AG04450 (cell line): ENCODE data around the gene LYRM1. TPM values are rescaled to one million over a fixed set of nuclear protein-coding genes. Genes with fewer than 3 reads are reported as not detected.
A peak's percentile ranks its signal among the peaks of the same experiment; 100 is the strongest.

Source experiments
- CTCF ChIA-PET: fragments of 300-600, 350-600 bp; formaldehyde crosslinking; extraction: SDS; loops from one replicate; lab custom pipeline; 2022; ENCODE audit warnings: antibody characterized with exemption, inconsistent platforms; lab: Charles Lee
- POLR2A ChIA-PET: fragments of 350-600 bp; formaldehyde crosslinking; extraction: SDS; loops from one replicate; lab custom pipeline; 2021; ENCODE audit warnings: antibody characterized with exemption, inconsistent platforms; lab: Yijun Ruan, JAX
- DNase-seq: peaks from one replicate; pipeline ENCODE4 v3.0.0-alpha.2; 2011; ENCODE audit warnings: low read depth, low spot score
- H3K27ac ChIP-seq: one replicate; pipeline ENCODE4 v1.5.1; 2012; ENCODE audit warnings: low read depth, low read length, control low read depth
- H3K27me3 ChIP-seq: one replicate; pipeline ENCODE4 v1.6.0; 2012; ENCODE audit warnings: low read length; ENCODE audit not compliant: control insufficient read depth, insufficient read depth
- H3K4me3 ChIP-seq: 2 replicates; pipeline ENCODE4 v1.5.1; 2011; ENCODE audit warnings: mild to moderate bottlenecking, low read depth, low read length, control low read depth
- H3K9me3 ChIP-seq: 2 replicates; pipeline ENCODE4 v1.5.1; 2012; ENCODE audit warnings: low read length; ENCODE audit not compliant: control insufficient read depth, insufficient read depth
- polyA plus RNA-seq: library from polyadenylated mRNA; depleted of rRNA; stranded (reverse); fragments of >200 nt; gene quantifications from 2 replicates; pipeline ENCODE4 v1.2.3, GENCODE V29; 2011
- TF ChIP-seq, protein P1 (sequence below): IDR thresholded peaks from 2 replicates; pipeline ENCODE4 v1.5.1; 2011; ENCODE audit warnings: low read depth, low read length, control low read depth, inconsistent platforms

Gene LYRM1
- polyA plus RNA-seq, 1 experiment, result 41.1 TPM

DNA sequence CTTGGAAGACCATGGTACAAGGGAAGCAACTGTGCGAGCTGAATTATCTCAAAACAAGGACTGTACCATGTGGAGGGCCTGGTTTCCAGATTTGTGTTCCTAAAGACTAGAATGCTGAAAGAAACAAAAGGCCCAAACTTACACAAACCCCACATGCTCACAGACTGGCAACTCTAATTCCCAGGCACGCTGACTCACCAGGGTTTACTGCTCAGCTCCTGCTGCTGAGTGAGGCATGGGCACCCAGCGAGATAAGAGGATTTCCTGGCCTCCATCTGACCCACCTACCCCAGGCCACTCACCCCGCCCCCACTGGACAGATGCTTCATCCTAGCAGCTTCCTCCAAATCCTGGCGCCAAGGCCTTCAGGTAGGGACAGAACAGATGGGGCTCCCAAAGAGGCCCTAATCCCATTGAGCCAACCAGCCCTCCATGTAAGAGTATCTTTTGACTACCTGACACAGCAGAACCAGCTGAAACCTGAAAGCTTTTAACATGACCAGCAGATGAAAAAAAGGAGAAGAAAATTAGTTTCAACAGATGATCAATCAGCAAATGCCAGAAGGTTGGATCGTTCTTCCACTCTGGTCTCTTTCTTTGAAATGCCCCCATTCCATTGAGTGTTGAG lies 34.3 kb upstream of the LYRM1 start:
- peak overlapping the region; percentile 96 for H3K27ac ChIP-seq
- no peak overlapping the region for H3K4me3 ChIP-seq
- TF ChIP-seq, protein P1, sequence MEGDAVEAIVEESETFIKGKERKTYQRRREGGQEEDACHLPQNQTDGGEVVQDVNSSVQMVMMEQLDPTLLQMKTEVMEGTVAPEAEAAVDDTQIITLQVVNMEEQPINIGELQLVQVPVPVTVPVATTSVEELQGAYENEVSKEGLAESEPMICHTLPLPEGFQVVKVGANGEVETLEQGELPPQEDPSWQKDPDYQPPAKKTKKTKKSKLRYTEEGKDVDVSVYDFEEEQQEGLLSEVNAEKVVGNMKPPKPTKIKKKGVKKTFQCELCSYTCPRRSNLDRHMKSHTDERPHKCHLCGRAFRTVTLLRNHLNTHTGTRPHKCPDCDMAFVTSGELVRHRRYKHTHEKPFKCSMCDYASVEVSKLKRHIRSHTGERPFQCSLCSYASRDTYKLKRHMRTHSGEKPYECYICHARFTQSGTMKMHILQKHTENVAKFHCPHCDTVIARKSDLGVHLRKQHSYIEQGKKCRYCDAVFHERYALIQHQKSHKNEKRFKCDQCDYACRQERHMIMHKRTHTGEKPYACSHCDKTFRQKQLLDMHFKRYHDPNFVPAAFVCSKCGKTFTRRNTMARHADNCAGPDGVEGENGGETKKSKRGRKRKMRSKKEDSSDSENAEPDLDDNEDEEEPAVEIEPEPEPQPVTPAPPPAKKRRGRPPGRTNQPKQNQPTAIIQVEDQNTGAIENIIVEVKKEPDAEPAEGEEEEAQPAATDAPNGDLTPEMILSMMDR, result no peak
- CTCF ChIA-PET, result interaction anchor here (0.6 to 3.3 kb wide), 5 partner anchors 14 to 682 kb away, joined by 3 to 34 read pairs (median 4); no protein-coding TSS in a partner anchor
- POLR2A ChIA-PET, result interaction anchor here (1.4 kb wide), 1 partner anchor 15 kb away, joined by 4 read pairs; no protein-coding TSS in a partner anchor
- H3K27me3 ChIP-seq, result no peaks in the 10 kb centered on the region
- no peak for DNase-seq
- H3K9me3 ChIP-seq, result no peaks in the 10 kb centered on the region

DNA sequence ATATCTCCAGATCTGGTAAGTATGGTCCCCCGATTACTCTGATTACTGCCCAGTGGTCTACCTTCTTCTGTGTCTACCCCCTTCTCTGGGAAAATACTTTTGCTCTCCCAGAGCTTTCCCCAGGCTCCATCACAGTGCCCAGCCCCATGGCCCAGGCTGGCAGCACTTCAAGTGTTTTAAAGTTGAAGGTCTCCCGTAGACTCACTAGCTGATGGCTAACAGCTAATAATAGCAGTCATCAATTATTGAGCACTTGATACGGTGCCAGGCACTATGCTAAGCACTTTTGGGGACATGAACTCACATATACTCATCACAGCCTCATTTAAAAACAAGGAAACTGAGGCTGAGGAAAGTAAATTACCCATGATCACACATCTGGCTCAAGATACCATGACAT lies 33.8 kb upstream of the LYRM1 start:
- TF ChIP-seq, protein P1, result no peak
- DNase-seq, result no peak
- no peaks in the 10 kb centered on the region for H3K9me3 ChIP-seq
- ChIA-PET POLR2A (interaction anchor here (1.4 kb wide), 1 partner anchor 15 kb away, joined by 4 read pairs; no protein-coding TSS in a partner anchor), CTCF (interaction anchor here (0.6 to 3.3 kb wide), 4 partner anchors 16 to 682 kb away, joined by 3 to 34 read pairs (median 4); no protein-coding TSS in a partner anchor)
- H3K4me3 ChIP-seq, result no peak overlapping the region
- H3K27me3 ChIP-seq, result no peaks in the 10 kb centered on the region
- H3K27ac ChIP-seq, result peak overlapping the region; percentile 96

DNA sequence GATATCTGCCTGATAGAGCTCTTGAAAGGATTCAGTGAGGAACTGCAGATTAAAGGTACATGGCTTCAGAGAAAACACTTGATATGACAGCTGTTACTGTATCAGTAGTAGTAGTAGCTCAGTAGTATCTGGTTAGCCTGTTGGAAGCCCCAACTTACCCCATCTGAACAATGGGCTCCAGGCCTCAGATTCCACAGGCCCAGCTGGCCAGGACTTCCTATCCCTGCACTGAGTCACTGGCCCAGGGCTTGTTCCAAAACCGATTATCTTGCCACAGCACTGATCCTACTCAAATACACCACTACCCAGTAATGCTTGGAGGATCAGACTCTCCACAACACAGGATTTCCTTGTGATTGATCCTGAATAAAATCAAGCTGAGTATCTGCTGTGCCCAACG lies 33.0 kb upstream of the LYRM1 start:
- no peak overlapping the region for H3K4me3 ChIP-seq
- H3K27me3 ChIP-seq, result no peaks in the 10 kb centered on the region
- TF ChIP-seq, protein P1, result no peak
- ChIA-PET POLR2A (no interaction called here), CTCF (interaction anchor here (1.1 to 2.0 kb wide), 4 partner anchors 17 to 433 kb away, joined by 3 to 8 read pairs (median 4); partner anchors contain the start of genes ERI2 and REXO5)
- DNase-seq, result no peak
- no peaks in the 10 kb centered on the region for H3K9me3 ChIP-seq
- H3K27ac ChIP-seq, result no peak overlapping the region

DNA sequence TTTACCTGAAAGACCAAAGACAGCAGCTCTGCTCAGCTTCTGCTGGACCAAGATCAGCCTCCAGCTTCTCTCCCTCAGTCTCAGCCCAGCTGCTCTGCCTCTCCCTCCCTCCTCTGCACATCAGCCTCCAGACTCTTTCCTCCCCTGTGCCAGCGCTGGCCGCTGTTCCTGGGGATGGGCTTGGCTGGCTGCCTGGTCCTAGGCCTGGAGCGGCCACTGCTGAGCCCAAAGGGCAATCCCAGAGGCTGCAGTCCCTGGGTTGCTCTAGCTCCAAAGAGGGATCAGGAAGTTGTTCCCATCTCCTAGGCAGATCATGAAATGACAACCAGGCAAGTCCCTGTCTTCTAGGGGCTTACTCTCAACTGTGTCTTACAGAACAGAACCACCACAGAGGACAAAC lies 31.7 kb upstream of the LYRM1 start:
- DNase-seq, result no peak
- POLR2A ChIA-PET, result interaction anchor here (1.1 kb wide), 1 partner anchor 31 kb away, joined by 6 read pairs; the partner anchor contains the start of genes DCUN1D3 and LYRM1
- CTCF ChIA-PET, result interaction anchor here (0.7 to 2.0 kb wide), 5 partner anchors 12 to 432 kb away, joined by 3 to 8 read pairs (median 4); no protein-coding TSS in a partner anchor
- Histone ChIP-seq H3K27me3 (no peaks in the 10 kb centered on the region), H3K9me3 (no peaks in the 10 kb centered on the region), H3K4me3 (no peak overlapping the region), H3K27ac (no peak overlapping the region)
- TF ChIP-seq, protein P1, result no peak
